Neuronal stem cell (in vitro differentiated cells): Measurements from ENCODE around the gene FNIP2.

Source experiments
- DNase-seq: peaks from one replicate; pipeline ENCODE4 v3.0.0-alpha.2; 2013; ENCODE audit warnings: low spot score
- H2AFZ ChIP-seq: one replicate; pipeline ENCODE4 v1.6.1; 2013; ENCODE audit warnings: mild to moderate bottlenecking, low read length, inconsistent platforms
- H2AK5ac ChIP-seq: 2 replicates; pipeline ENCODE4 v1.6.1; 2013; ENCODE audit warnings: low read depth, mild to moderate bottlenecking, inconsistent platforms, low read length, moderate library complexity, mixed read lengths
- H2BK120ac ChIP-seq: 2 replicates; pipeline ENCODE4 v1.6.1; 2013; ENCODE audit warnings: low read depth, mild to moderate bottlenecking, inconsistent platforms, low read length, moderate library complexity, mixed read lengths
- H2BK12ac ChIP-seq: one replicate; pipeline ENCODE4 v1.6.1; 2013; ENCODE audit warnings: low read length, inconsistent platforms
- H2BK15ac ChIP-seq: 2 replicates; pipeline ENCODE4 v1.6.1; 2013; ENCODE audit warnings: mild to moderate bottlenecking, low read length, inconsistent platforms, mixed read lengths
- H2BK5ac ChIP-seq: one replicate; pipeline ENCODE4 v1.6.1; 2013; ENCODE audit warnings: inconsistent platforms, mild to moderate bottlenecking, low read length, moderate library complexity
- H3K14ac ChIP-seq: one replicate; pipeline ENCODE4 v1.6.1; 2013; ENCODE audit warnings: low read length, inconsistent platforms
- H3K18ac ChIP-seq: 2 replicates; pipeline ENCODE4 v1.6.1; 2013; ENCODE audit warnings: low read length, inconsistent platforms
- H3K23ac ChIP-seq: 2 replicates; pipeline ENCODE4 v1.6.1; 2013; ENCODE audit warnings: low read depth, mild to moderate bottlenecking, mixed read lengths, low read length, inconsistent platforms; ENCODE audit not compliant: poor library complexity
- H3K27ac ChIP-seq: replicated peaks from 3 replicates; pipeline ENCODE4 v1.5.1; 2013; ENCODE audit warnings: low read length, inconsistent platforms
- H3K27me3 ChIP-seq, 3 experiments: 2 replicates each; pipeline ENCODE4 v1.6.1; 2013; ENCODE audit warnings: low read length in 3 of 3, mild to moderate bottlenecking in 2 of 3, inconsistent platforms in 1 of 3, low read depth in 1 of 3, mixed read lengths in 1 of 3, moderate library complexity in 1 of 3; ENCODE audit not compliant: control insufficient read depth in 3 of 3, insufficient read depth in 3 of 3
- H3K36me3 ChIP-seq, 2 donors: replicated peaks in 1 of 2; 2 replicates each; pipeline ENCODE4 v1.6.1; 2013; ENCODE audit warnings: low read length in 2 of 2; ENCODE audit not compliant: control insufficient read depth in 2 of 2, insufficient read depth in 2 of 2
- H3K4ac ChIP-seq: 2 replicates; pipeline ENCODE4 v1.6.1; 2013; ENCODE audit warnings: inconsistent platforms, mild to moderate bottlenecking, low read length, moderate library complexity
- H3K4me1 ChIP-seq, 2 donors: 1 replicate in 1 of 2; 2 replicates in 1 of 2; pipeline ENCODE4 v1.6.1; 2013; ENCODE audit warnings: low read length in 2 of 2, low read depth in 1 of 2; ENCODE audit not compliant: control insufficient read depth in 2 of 2, insufficient read depth in 1 of 2
- H3K4me2 ChIP-seq: one replicate; pipeline ENCODE4 v1.6.1; 2013; ENCODE audit warnings: mild to moderate bottlenecking, low read length, inconsistent platforms; ENCODE audit not compliant: insufficient read depth, poor library complexity, severe bottlenecking
- H3K4me3 ChIP-seq, 2 donors: 2 replicates each; pipeline ENCODE4 v1.5.1; 2013; ENCODE audit warnings: low read length in 2 of 2, mild to moderate bottlenecking in 2 of 2, inconsistent platforms in 1 of 2, moderate library complexity in 1 of 2
- H3K79me1 ChIP-seq: one replicate; pipeline ENCODE4 v1.6.1; 2013; ENCODE audit warnings: low read depth, mild to moderate bottlenecking, inconsistent platforms, low read length, moderate library complexity
- H3K9ac ChIP-seq: one replicate; pipeline ENCODE4 v1.6.1; 2013; ENCODE audit warnings: mild to moderate bottlenecking, low read depth, low read length, inconsistent platforms; ENCODE audit not compliant: poor library complexity
- H3K9me3 ChIP-seq, 2 donors: replicated peaks in 1 of 2; 2 replicates each; pipeline versions ENCODE3 to v1.6.1; 2013; ENCODE audit warnings: low read length in 2 of 2, mild to moderate bottlenecking in 2 of 2, inconsistent platforms in 1 of 2, low read depth in 1 of 2, mixed read lengths in 1 of 2, moderate library complexity in 1 of 2; ENCODE audit not compliant: control insufficient read depth in 2 of 2, insufficient read depth in 1 of 2
- H4K8ac ChIP-seq: one replicate; pipeline ENCODE4 v1.6.1; 2013; ENCODE audit warnings: low read depth, mild to moderate bottlenecking, inconsistent platforms, low read length, moderate library complexity
- H4K91ac ChIP-seq: one replicate; pipeline ENCODE4 v1.6.1; 2013; ENCODE audit warnings: low read length, low read depth, mild to moderate bottlenecking, inconsistent platforms; ENCODE audit not compliant: poor library complexity
- WGBS, 2 donors: extraction: QIAGEN DNeasy Blood & Tissue Kit; methylation state at CpG; one replicate each; pipeline ENCODE4 v1.1.7; 2013; ENCODE audit warnings: missing lambda C conversion rate in 2 of 2, mixed read lengths in 1 of 2; ENCODE audit not compliant: insufficient read length in 2 of 2, insufficient replicate concordance in 1 of 2; ENCODE audit errors: extremely low coverage in 2 of 2; 5-methylcytosine and 5-hydroxymethylcytosine counted together

The FNIP2 gene

DNA sequence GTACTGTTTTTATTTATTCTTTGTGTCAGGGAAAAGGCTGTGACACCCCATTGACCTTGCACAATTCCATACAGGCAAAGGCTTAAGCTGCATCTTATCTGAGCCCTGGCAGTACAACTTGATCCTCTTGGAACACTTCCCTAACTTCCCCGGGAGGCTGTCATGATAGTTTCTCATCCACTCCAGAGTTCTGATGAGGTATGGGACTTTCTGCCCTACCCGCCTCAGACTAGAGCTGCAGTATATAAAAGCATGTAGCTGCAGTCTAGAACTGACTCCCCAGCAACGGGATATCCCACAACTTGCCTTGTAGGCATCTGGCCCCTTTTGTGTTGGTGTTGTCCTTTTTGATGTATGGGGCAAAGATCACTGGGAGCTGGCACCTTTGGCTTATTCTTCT lies 72.7 kb downstream of the FNIP2 start:
- Histone ChIP-seq H3K27me3 (no peaks in the 10 kb centered on the region), H2AK5ac (no peak overlapping the region), H3K36me3 (peaks cover 0 to 42% of the 10 kb centered on the region in 2 donors)

GRCh38 chr4:158845311-158846041 lies 76.7 kb downstream of the FNIP2 start:
- Histone ChIP-seq H3K27me3 (no peaks in the 10 kb centered on the region), H3K27ac (no peak overlapping the region), H2AK5ac (no peak overlapping the region), H3K4me2 (no peak overlapping the region), H3K18ac (no peak overlapping the region), H2BK5ac (no peak overlapping the region), H2BK15ac (no peak overlapping the region), H3K4me1 (peaks cover 0 to 2% of the 10 kb centered on the region in 2 donors), H3K9ac (no peak overlapping the region), H3K4ac (no peak overlapping the region), H2BK120ac (no peak overlapping the region), H2BK12ac (no peak overlapping the region), H3K23ac (no peak overlapping the region), H3K4me3 (no peak overlapping the region), H3K79me1 (no peaks in the 10 kb centered on the region), H4K91ac (no peak overlapping the region), H3K9me3 (no peaks in the 10 kb centered on the region), H4K8ac (no peak overlapping the region), H3K36me3 (peaks cover 0 to 42% of the 10 kb centered on the region in 2 donors), H2AFZ (no peak overlapping the region), H3K14ac (no peak overlapping the region)
- WGBS, 2 donors = no CpG with 5 or more reads among the region's 4 CpGs
- no peak for DNase-seq

More for the DNA sequence above, 72.7 kb downstream of the FNIP2 start:
- no peak overlapping the region for H2AFZ ChIP-seq
- H4K8ac ChIP-seq = no peak overlapping the region
- no peak overlapping the region for H4K91ac ChIP-seq
- H2BK12ac ChIP-seq = no peak overlapping the region
- no peak overlapping the region for H3K4me2 ChIP-seq
- H3K9ac ChIP-seq = no peak overlapping the region
- H3K4me3 ChIP-seq = no peak overlapping the region
- no peaks in the 10 kb centered on the region for H3K9me3 ChIP-seq
- no peak overlapping the region for H3K27ac ChIP-seq
- H2BK15ac ChIP-seq = no peak overlapping the region
- peaks cover 0 to 2% of the 10 kb centered on the region in 2 donors for H3K4me1 ChIP-seq
- H3K4ac ChIP-seq = no peak overlapping the region
- no peak for DNase-seq
- H2BK5ac ChIP-seq = no peak overlapping the region
- no peak overlapping the region for H3K14ac ChIP-seq
- H3K18ac ChIP-seq = no peak overlapping the region
- H3K79me1 ChIP-seq = no peaks in the 10 kb centered on the region
- H2BK120ac ChIP-seq = no peak overlapping the region
- no peak overlapping the region for H3K23ac ChIP-seq
- WGBS, 2 donors = no CpG with 5 or more reads among the region's 3 CpGs

DNA sequence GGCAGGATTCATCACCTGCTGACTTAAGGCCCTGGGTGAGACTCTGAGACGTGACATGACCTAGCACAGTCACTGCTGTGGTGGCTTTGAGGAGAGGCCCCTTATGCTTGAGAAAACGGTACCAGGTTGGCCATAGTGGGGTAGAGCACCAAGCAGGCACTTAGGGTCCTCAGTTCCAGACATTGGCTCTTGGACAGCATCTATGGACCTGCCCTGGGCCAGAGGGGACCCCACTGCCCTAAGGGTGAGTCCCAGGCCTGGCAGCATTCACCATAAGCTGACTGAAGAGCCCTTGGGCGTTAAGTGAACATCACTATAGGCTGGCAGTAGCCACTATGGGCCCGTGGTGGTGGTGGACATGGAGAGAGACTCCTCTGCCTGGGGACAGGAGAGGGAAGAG lies 78.7 kb downstream of the FNIP2 start:
- Histone ChIP-seq H3K18ac (no peak overlapping the region), H4K8ac (no peak overlapping the region), H3K9me3 (no peaks in the 10 kb centered on the region), H3K23ac (no peak overlapping the region), H2BK15ac (no peak overlapping the region), H3K14ac (peak overlapping the region; percentile 27), H3K27ac (no peak overlapping the region), H3K4ac (no peak overlapping the region), H2AFZ (no peak overlapping the region), H2BK120ac (no peak overlapping the region), H3K79me1 (no peaks in the 10 kb centered on the region), H3K27me3 (no peaks in the 10 kb centered on the region), H3K4me1 (peaks cover 0 to 2% of the 10 kb centered on the region in 2 donors), H3K4me2 (no peak overlapping the region), H3K9ac (no peak overlapping the region), H2BK12ac (no peak overlapping the region), H2BK5ac (no peak overlapping the region), H2AK5ac (no peak overlapping the region), H4K91ac (no peak overlapping the region), H3K4me3 (no peak overlapping the region), H3K36me3 (peaks cover 0 to 44% of the 10 kb centered on the region in 2 donors)
- DNase-seq = no peak
- WGBS, 2 donors = no CpG with 5 or more reads among the region's 4 CpGs

GRCh38 chr4:158849681-158850080 lies 80.9 kb downstream of the FNIP2 start:
- Histone ChIP-seq H3K9ac (no peak overlapping the region), H3K4ac (no peak overlapping the region), H4K91ac (no peak overlapping the region), H2BK120ac (no peak overlapping the region), H3K36me3 (peaks cover 0 to 35% of the 10 kb centered on the region in 2 donors), H3K4me1 (peaks cover 0 to 2% of the 10 kb centered on the region in 2 donors), H2AK5ac (no peak overlapping the region), H3K79me1 (no peaks in the 10 kb centered on the region), H3K14ac (no peak overlapping the region), H3K27me3 (no peaks in the 10 kb centered on the region), H3K27ac (no peak overlapping the region), H3K9me3 (no peaks in the 10 kb centered on the region), H2BK5ac (no peak overlapping the region), H3K4me2 (no peak overlapping the region), H3K23ac (no peak overlapping the region), H3K18ac (no peak overlapping the region), H2BK15ac (no peak overlapping the region), H2AFZ (no peak overlapping the region), H2BK12ac (no peak overlapping the region), H3K4me3 (no peak overlapping the region), H4K8ac (no peak overlapping the region)
- no peak for DNase-seq
- WGBS, 2 donors = no CpG with 5 or more reads among the region's 2 CpGs
